ENCODE data around the gene CDC42BPA.

DNA sequence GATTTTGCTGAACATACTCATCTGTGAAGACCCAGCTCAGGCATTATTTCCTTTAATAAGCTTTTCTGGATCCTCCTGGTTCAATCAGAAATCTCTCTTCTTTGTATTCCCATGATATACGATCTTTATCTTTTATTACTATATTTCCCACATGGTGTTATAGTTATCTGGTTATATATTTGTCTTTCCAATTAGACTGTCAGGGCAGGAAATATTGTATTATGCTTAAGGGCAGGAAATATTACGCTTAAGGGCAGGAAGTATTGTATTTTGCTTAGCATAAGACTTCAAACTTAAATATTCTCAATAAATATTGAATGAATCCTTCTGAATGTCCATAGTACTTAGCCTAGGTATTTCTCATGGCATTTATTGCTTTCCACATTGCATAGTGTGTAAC lies 256.0 kb downstream of the CDC42BPA start:
- TF ChIP-seq POLR2A (IDR thresholded peaks at IDR 0.05; ENCODE audit: low read depth, low read length) (no peak), CTCF (IDR thresholded peaks at IDR 0.05; ENCODE audit: extremely low read depth in 1 of 2, insufficient read depth in 1 of 2, low read depth in 1 of 2, low read length in 2 of 2) (no peak), POLR2AphosphoS5 (IDR thresholded peaks at IDR 0.05; ENCODE audit: insufficient read depth, low read depth, low read length) (no peak), EZH2 (IDR thresholded peaks at IDR 0.05; ENCODE audit: borderline replicate concordance, low read depth, low read length, severe bottlenecking) (no peak), MYC (IDR thresholded peaks at IDR 0.05; ENCODE audit: low read depth, low read length) (no peak), GATA2 (IDR thresholded peaks at IDR 0.05; ENCODE audit: insufficient read depth, insufficient read length, low read depth, low read length) (no peak), JUN (IDR thresholded peaks at IDR 0.05; ENCODE audit: borderline replicate concordance, insufficient read depth, insufficient read length, low read depth) (no peak)
- TF ChIP-seq, protein P1, sequence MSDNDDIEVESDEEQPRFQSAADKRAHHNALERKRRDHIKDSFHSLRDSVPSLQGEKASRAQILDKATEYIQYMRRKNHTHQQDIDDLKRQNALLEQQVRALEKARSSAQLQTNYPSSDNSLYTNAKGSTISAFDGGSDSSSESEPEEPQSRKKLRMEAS (IDR thresholded peaks at IDR 0.05; ENCODE audit: insufficient read depth, insufficient read length): no peak

Measured in endothelial cell of umbilical vein (primary cell).